Heart right ventricle (tissue), 16 donors: ENCODE measurements around the gene ACAP3. TPM values are rescaled to one million over a fixed set of nuclear protein-coding genes. Genes with fewer than 3 reads are reported as not detected.
A peak's percentile ranks its signal among the peaks of the same experiment; 100 is the strongest.

Source experiments
- ATAC-seq, 8 donors: fragments of 200-7000 bp; cut with Tn5 transposase; one replicate each; pipeline ENCODE4 v1.9.1; 2020; ENCODE audit warnings: mild to moderate bottlenecking in 8 of 8, moderate library complexity in 8 of 8, moderate number of reproducible peaks in 1 of 8
- DNase-seq, 2 donors: peaks; one replicate each; pipeline ENCODE4 v3.0.0-alpha.2; 2020
- H3K27ac ChIP-seq, 10 donors: fragments of 200-600 bp; sonication (generic) in 2 of 10; one replicate each; pipeline versions ENCODE4 v1.5.0 to v1.8.0; 2020 to 2022; ENCODE audit warnings: mild to moderate bottlenecking in 3 of 10
- H3K27me3 ChIP-seq, 7 donors: fragments of 200-600 bp; one replicate each; pipeline ENCODE4 v1.8.0; 2021 to 2022; ENCODE audit warnings: mild to moderate bottlenecking in 2 of 7
- H3K36me3 ChIP-seq, 9 donors: fragments of 200-600 bp; sonication (generic) in 1 of 9; one replicate each; pipeline versions ENCODE4 v1.5.0 to v1.8.0; 2020 to 2022; ENCODE audit warnings: mild to moderate bottlenecking in 2 of 9
- H3K4me1 ChIP-seq, 9 donors: fragments of 200-600 bp; sonication (generic) in 1 of 9; one replicate each; pipeline versions ENCODE4 v1.5.0 to v1.8.0; 2020 to 2022; ENCODE audit warnings: mild to moderate bottlenecking in 4 of 9
- H3K4me3 ChIP-seq, 10 donors: fragments of 200-600 bp; sonication (generic) in 2 of 10; one replicate each; pipeline versions ENCODE4 v1.5.0 to v1.8.0; 2020 to 2022; ENCODE audit warnings: mild to moderate bottlenecking in 7 of 10, moderate library complexity in 2 of 10
- H3K9me3 ChIP-seq, 11 donors: fragments of 200-600 bp in 10 of 11; sonication (generic) in 2 of 11; one replicate each; pipeline versions ENCODE4 v1.5.0 to v1.8.0; 2013 to 2022; ENCODE audit warnings: mild to moderate bottlenecking in 2 of 11, control low read depth in 1 of 11, moderate library complexity in 1 of 11
- WGBS, 2 donors: extraction: QIAGEN DNeasy Blood & Tissue Kit; methylation state at CpG; one replicate each; pipeline ENCODE4 v1.1.7; 2013; ENCODE audit warnings: inconsistent platforms in 1 of 2; 5-methylcytosine and 5-hydroxymethylcytosine counted together
- intact Hi-C, 10 donors: fragments of 100-400 bp; cut with DNase I; formaldehyde crosslinking; loops; one replicate each; pipeline versions ENCODE4 v1.11.1 to v1.14.2; 2022
- polyA plus RNA-seq, 2 donors: library from polyadenylated mRNA; stranded (reverse); fragments of 200-250 nt; gene quantifications; one replicate each; pipeline ENCODE4 v1.2.3, GENCODE V29; 2013
- total RNA-seq, 10 donors: library from RNA; stranded (reverse); fragmentation: NEBNext Ultra II Directional in 3 of 10; extraction: Animal tissue kit (Norgen Biotek cat#: 25700) in 3 of 10; gene quantifications; one replicate each; pipeline versions ENCODE4 v1.2.1 to v1.2.4, GENCODE V29; 2021 to 2023
- TF ChIP-seq, protein P1 (sequence below), 9 donors: fragments of 200-600 bp; sonication (generic) in 2 of 9; IDR thresholded peaks; one replicate each; pipeline versions ENCODE4 v1.5.0 to v1.8.0; 2021 to 2022; ENCODE audit warnings: antibody characterized with exemption in 9 of 9, mild to moderate bottlenecking in 5 of 9, moderate library complexity in 1 of 9
- donor health status: Arrhythmogenic right ventricular cardiomyopathy.
- donor health status: ischemic (EF 13 %, LVEDD 7.1; RV severe dilation, severe dysfunction).
- donor health status: healthy with polysubstance abuse.
- donor health status: DM: no; HTN: yes; CAD: no.
- donor health status: DM: no; HTN: no; CAD: no.
- donor health status: ischemic (EF 25% LVEDD 6.9; RV normal size, moderate dysfunction).
- donor health status: ischemic (EF 25% LVEDD 5.7; RV mildly dilated, moderate dysfunction).
- donor health status: healthy.
- donor health status: DM: yes; HTN: yes; CAD: no.
- donor health status: Ischemic cardiomyopathy.
- donor health status: ischemic (EF 35%, LVEDD 5.7; RV mildly dilated, moderate dysfunction).
- donor health status: nonischemic (EF 11% LVEDD 7.7; RV severe dilation, severe dysfunction).
- donor health status: DM: yes; HTN: yes; CAD: no.
- donor health status: PGD.
- donor health status: ischemic (EF 29% LVEDD 5.4; RV normal size, mild dysfunction).
- donor health status: nonischemic (EF 23%, LVEDD 6.1; RV moderate dilation, normal function).

The ACAP3 gene
- total and polyA plus RNA-seq, 12 donors: 22.2 to 152 (median 30.4) TPM

- intact Hi-C loops: loop anchor here in 5 of 10 donors (5.0 to 10.0 kb wide), 4 partner anchors 169 to 269 kb away; partner anchors contain the start of gene AGRN (in 1 of the 5)
- 83 to 88% methylated on average over 70 to 94 of the region's 94 CpGs for WGBS, 2 donors
- H3K27me3 ChIP-seq: no peaks in the 10 kb centered on the region
- H3K36me3 ChIP-seq: peaks cover 0 to 44% (median 16%) of the 10 kb centered on the region in 9 donors
- DNase-seq (no peak), ATAC-seq (no peak)
- no peaks in the 10 kb centered on the region for H3K9me3 ChIP-seq
- TF ChIP-seq, protein P1, sequence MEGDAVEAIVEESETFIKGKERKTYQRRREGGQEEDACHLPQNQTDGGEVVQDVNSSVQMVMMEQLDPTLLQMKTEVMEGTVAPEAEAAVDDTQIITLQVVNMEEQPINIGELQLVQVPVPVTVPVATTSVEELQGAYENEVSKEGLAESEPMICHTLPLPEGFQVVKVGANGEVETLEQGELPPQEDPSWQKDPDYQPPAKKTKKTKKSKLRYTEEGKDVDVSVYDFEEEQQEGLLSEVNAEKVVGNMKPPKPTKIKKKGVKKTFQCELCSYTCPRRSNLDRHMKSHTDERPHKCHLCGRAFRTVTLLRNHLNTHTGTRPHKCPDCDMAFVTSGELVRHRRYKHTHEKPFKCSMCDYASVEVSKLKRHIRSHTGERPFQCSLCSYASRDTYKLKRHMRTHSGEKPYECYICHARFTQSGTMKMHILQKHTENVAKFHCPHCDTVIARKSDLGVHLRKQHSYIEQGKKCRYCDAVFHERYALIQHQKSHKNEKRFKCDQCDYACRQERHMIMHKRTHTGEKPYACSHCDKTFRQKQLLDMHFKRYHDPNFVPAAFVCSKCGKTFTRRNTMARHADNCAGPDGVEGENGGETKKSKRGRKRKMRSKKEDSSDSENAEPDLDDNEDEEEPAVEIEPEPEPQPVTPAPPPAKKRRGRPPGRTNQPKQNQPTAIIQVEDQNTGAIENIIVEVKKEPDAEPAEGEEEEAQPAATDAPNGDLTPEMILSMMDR (IDR thresholded peaks at IDR 0.05): no peak
- H3K4me1 ChIP-seq: peaks cover 0 to 13% (median 7%) of the 10 kb centered on the region in 9 donors
- H3K4me3 ChIP-seq: no peak overlapping the region
- no peak overlapping the region for H3K27ac ChIP-seq
These were observed 14.2 kb downstream of the ACAP3 start for GRCh38 chr1:1293263-1294249.

DNA sequence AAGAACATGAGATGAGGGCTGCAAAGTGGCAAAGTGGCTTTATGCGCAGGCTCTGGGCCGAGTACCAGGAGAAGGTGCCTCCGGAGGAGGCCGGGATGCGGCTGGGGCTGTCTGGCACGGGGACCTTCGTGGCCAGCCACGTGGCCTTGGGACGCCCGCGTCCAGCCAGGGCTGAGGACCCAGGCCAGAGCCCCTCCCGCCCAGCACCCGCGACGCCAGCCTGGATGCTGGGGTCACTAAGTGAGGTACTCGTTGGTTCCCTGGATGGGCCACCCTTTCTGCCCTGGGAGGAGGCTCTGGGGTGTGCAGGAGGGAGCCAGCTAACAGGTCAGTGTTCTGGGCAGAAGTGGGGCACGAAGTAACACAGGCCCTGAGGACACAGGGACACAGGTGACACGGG, 14.9 kb downstream of the ACAP3 start:
- H3K9me3 ChIP-seq: no peaks in the 10 kb centered on the region
- 92 to 96% methylated on average over 18 of the region's 18 CpGs for WGBS, 2 donors
- H3K4me3 ChIP-seq: no peak overlapping the region
- peaks cover 0 to 2% (median 0%) of the 10 kb centered on the region in 7 donors for H3K27me3 ChIP-seq
- H3K27ac ChIP-seq: no peak overlapping the region
- no peak for ATAC-seq
- DNase-seq: no peak
- TF ChIP-seq, protein P1 (IDR thresholded peaks at IDR 0.05): no peak
- peaks cover 0 to 13% (median 7%) of the 10 kb centered on the region in 9 donors for H3K4me1 ChIP-seq
- peaks cover 0 to 40% (median 15%) of the 10 kb centered on the region in 9 donors for H3K36me3 ChIP-seq
- intact Hi-C loops: loop anchor here in 5 of 10 donors (1.0 to 10.0 kb wide), 5 partner anchors 168 to 268 kb away; partner anchors contain the start of gene AGRN (in 1 of the 5)

GRCh38 chr1:1292442-1292779, 15.3 kb downstream of the ACAP3 start:
- Histone ChIP-seq H3K27me3 (peaks cover 0 to 6% (median 2%) of the 10 kb centered on the region in 7 donors), H3K27ac (no peak overlapping the region), H3K4me3 (no peak overlapping the region), H3K4me1 (peaks cover 0 to 13% (median 7%) of the 10 kb centered on the region in 9 donors), H3K36me3 (peaks cover 0 to 37% (median 13%) of the 10 kb centered on the region in 9 donors), H3K9me3 (no peaks in the 10 kb centered on the region)
- 89 to 90% methylated on average over 9 of the region's 9 CpGs for WGBS, 2 donors
- TF ChIP-seq, protein P1 (IDR thresholded peaks at IDR 0.05): no peak
- DNase-seq (no peak), ATAC-seq (peak in 1 of 8 donors; percentile 2)
- intact Hi-C loops: loop anchor here in 5 of 10 donors (1.0 to 10.0 kb wide), 5 partner anchors 168 to 268 kb away; partner anchors contain the start of gene AGRN (in 1 of the 5)
